ENCODE results near the gene OR10Z1.

OR10Z1 gene

DNA sequence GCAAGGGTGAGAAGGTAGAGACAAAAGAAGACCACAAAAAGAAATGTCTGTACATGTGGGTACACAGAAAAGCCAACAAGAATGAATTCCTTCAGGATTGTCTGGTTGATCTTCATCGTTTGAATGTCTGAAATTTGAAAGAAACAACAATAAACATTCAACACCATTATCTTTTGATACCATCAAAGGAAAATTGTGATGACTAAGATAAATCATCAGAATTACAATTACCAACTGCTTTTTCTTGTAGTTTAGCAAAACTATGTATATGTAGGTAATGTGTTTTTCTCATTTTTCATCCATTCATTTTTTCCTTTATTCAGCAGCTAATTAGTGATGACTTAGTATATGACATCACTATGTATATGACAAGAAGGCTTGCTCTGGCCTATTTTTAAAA is 25.3 kb upstream of the OR10Z1 start, which contains the start of gene OR10X1:
OR10X1 (minus strand) TSS at position 167 of the 400 bp plus-strand sequence; CDS start at position 167, 0 bp downstream.
- no peak for DNase-seq (ENCODE audit: low read depth)
- H3K4me3 ChIP-seq (ENCODE audit: low read depth, low read length): no peak within 1 kb of the TSS
- TF ChIP-seq, protein P1, sequence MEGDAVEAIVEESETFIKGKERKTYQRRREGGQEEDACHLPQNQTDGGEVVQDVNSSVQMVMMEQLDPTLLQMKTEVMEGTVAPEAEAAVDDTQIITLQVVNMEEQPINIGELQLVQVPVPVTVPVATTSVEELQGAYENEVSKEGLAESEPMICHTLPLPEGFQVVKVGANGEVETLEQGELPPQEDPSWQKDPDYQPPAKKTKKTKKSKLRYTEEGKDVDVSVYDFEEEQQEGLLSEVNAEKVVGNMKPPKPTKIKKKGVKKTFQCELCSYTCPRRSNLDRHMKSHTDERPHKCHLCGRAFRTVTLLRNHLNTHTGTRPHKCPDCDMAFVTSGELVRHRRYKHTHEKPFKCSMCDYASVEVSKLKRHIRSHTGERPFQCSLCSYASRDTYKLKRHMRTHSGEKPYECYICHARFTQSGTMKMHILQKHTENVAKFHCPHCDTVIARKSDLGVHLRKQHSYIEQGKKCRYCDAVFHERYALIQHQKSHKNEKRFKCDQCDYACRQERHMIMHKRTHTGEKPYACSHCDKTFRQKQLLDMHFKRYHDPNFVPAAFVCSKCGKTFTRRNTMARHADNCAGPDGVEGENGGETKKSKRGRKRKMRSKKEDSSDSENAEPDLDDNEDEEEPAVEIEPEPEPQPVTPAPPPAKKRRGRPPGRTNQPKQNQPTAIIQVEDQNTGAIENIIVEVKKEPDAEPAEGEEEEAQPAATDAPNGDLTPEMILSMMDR (IDR thresholded peaks at IDR 0.05; ENCODE audit: low read depth, low read length, missing control alignments): no peak
- in situ Hi-C loops (cut with HindIII; ENCODE audit: low sequenced_read_pairs): no loop called here

DNA sequence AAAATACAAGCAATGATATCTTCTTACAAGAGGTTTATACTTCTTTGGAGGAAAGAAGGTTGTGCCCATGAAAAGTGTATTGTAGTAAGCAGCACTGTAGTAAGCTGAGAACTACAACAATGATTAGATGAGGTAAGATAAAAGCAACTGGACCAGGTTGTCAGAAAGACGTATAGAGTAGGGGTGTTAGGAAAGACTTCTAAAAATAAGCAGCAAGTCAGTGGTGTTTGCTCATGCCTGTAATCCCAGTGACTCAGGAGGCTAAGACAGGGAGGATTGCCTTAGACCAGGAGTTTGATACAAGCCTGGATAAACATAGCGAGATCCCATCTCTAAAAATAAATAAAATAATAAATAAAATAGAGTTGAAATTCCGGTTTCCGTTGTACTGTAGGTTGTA is 21.1 kb upstream of the OR10Z1 start:
- no peak overlapping the region for H3K4me3 ChIP-seq (ENCODE audit: low read depth, low read length)
- TF ChIP-seq, protein P1 (IDR thresholded peaks at IDR 0.05; ENCODE audit: low read depth, low read length, missing control alignments): no peak
- no peak for DNase-seq (ENCODE audit: low read depth)
- in situ Hi-C loops (cut with HindIII; ENCODE audit: low sequenced_read_pairs): no loop called here

DNA sequence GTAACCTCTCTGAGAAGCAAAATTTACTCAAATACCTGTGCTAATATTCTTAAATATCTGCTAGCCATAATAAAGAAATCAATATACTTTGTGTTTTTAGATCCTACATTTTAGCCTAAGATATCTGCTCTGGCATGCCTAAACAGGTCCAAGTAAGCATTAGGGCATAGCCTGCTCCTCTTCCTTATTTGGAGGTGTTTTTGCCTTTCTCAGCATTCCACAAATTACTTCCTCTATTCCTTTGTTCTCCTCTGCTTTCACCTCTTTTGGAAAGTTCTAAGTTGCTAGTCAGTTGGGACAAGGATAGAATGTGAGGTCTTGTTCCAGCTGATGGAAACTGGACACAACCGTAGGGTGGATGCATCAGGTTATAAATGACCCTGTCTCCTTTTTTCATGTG is 18.1 kb upstream of the OR10Z1 start:
- in situ Hi-C loops (cut with HindIII; ENCODE audit: low sequenced_read_pairs): no loop called here

DNA sequence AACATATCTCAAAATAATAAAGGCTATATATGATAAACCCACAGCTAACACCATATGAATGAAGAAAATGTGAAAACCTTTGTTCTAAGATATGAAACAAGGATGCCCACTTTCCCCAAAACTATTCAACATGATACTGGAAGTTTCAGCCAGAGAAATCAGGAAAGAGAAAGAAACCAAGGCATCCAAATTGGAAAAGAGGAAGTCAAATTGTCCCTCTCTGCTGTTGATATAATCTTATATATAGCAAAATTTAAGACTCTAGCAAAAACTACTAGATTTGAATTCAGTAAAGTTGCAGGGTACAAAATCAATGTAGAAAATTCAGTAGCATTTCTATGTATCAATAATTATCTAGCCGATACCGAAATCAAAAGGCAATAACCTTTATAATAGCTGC is 4.3 kb upstream of the OR10Z1 start:
- no peak overlapping the region for H3K4me3 ChIP-seq (ENCODE audit: low read depth, low read length)
- no peak for DNase-seq (ENCODE audit: low read depth)
- TF ChIP-seq, protein P1 (IDR thresholded peaks at IDR 0.05; ENCODE audit: low read depth, low read length, missing control alignments): no peak
- in situ Hi-C loops (cut with HindIII; ENCODE audit: low sequenced_read_pairs): no loop called here

More for the DNA sequence above, 18.1 kb upstream of the OR10Z1 start:
- no peak overlapping the region for H3K4me3 ChIP-seq (ENCODE audit: low read depth, low read length)
- DNase-seq (ENCODE audit: low read depth): no peak
- TF ChIP-seq, protein P1 (IDR thresholded peaks at IDR 0.05; ENCODE audit: low read depth, low read length, missing control alignments): no peak

DNA sequence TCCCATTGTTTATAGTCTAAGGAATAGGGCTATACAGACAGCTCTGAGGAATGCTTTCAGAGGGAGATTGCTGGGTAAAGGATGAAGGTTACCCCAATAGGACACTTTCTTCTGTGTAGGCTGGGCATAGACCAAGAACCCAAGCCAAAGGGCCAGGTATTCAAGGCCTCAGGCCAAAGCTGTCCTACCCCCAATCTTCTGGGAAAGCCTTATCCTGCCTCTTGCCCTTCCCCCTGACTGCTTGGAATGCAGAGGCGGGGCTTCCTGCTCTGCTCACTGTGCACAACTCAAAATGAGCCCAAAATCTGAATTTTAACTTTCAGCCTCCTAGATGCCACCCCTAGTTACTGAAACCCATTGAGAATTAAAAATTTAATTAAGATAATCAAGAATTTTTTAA is 2.2 kb downstream of the OR10Z1 start:
- H3K4me3 ChIP-seq (ENCODE audit: low read depth, low read length): no peak overlapping the region
- in situ Hi-C loops (cut with HindIII; ENCODE audit: low sequenced_read_pairs): no loop called here
- TF ChIP-seq, protein P1 (IDR thresholded peaks at IDR 0.05; ENCODE audit: low read depth, low read length, missing control alignments): no peak
- DNase-seq (ENCODE audit: low read depth): no peak

DNA sequence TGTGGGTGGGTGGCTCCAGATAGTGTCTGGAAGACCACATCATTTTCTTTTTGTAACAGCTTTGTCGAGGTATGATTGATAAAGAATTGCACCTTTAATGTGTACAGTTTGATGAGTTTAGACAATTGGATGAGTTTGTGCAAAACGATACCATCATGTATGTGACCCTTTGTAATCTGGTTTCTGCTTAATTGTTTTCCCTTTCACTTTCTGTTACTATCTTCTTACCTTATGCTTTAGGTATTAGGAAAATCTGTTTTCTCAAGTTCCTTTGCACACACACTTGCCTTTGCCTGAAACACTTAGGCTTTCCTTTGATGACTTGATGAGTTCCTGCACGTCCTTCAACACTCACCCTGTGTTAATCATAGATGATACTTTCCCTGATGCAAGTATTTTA is 6.8 kb downstream of the OR10Z1 start:
- no peak for DNase-seq (ENCODE audit: low read depth)
- in situ Hi-C loops (cut with HindIII; ENCODE audit: low sequenced_read_pairs): no loop called here
- H3K4me3 ChIP-seq (ENCODE audit: low read depth, low read length): no peak overlapping the region
- TF ChIP-seq, protein P1 (IDR thresholded peaks at IDR 0.05; ENCODE audit: low read depth, low read length, missing control alignments): no peak

DNA sequence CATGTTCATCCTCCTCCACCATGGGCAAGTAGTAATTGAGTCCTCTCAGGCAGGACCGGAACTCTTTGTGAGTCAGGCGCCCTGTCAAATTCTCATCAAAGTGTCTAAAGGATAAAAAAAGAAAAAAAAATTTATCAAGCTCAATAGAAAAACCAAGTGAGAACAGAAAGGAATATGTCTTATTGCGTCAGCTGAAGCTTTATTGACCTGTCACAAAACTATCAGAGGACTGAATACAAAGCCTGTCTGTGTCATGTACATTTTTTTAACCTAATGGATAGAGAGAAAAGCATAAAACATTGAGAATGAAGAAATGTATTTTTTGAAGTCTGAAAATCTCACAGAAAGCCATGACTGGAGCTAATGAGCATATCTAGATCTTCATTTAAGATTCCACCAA is 8.7 kb downstream of the OR10Z1 start:
- TF ChIP-seq, protein P1 (IDR thresholded peaks at IDR 0.05; ENCODE audit: low read depth, low read length, missing control alignments): no peak
- H3K4me3 ChIP-seq (ENCODE audit: low read depth, low read length): no peak overlapping the region
- DNase-seq (ENCODE audit: low read depth): no peak
- in situ Hi-C loops (cut with HindIII; ENCODE audit: low sequenced_read_pairs): no loop called here

Measured in astrocyte of the cerebellum (primary cell).